Heart left ventricle (tissue), 16 donors: ENCODE measurements around the gene WNT9A. TPM values are rescaled to one million over a fixed set of nuclear protein-coding genes. Genes with fewer than 3 reads are reported as not detected.

Experiments used
- ATAC-seq, 4 donors: fragments of 200-7000 bp; cut with Tn5 transposase; one replicate each; pipeline ENCODE4 v1.9.1; 2020 to 2022; ENCODE audit warnings: moderate library complexity in 4 of 4, mild to moderate bottlenecking in 3 of 4, moderate number of reproducible peaks in 1 of 4
- DNase-seq, 5 donors: peaks; one replicate each; pipeline ENCODE4 v3.0.0-alpha.2; 2020
- H3K27ac ChIP-seq, 12 donors: fragments of 200-600 bp; sonication (generic) in 4 of 12; one replicate each; pipeline versions ENCODE4 v1.5.0 to v1.8.0; 2016 to 2022; ENCODE audit warnings: mild to moderate bottlenecking in 2 of 12
- H3K27me3 ChIP-seq, 9 donors: fragments of 200-600 bp; sonication (generic) in 2 of 9; one replicate each; pipeline versions ENCODE4 v1.5.1 to v1.8.0; 2016 to 2022; ENCODE audit warnings: mild to moderate bottlenecking in 3 of 9
- H3K36me3 ChIP-seq, 9 donors: fragments of 200-600 bp; sonication (generic) in 2 of 9; one replicate each; pipeline versions ENCODE4 v1.5.0 to v1.8.0; 2018 to 2022; ENCODE audit warnings: mild to moderate bottlenecking in 2 of 9
- H3K4me1 ChIP-seq, 12 donors: fragments of 200-600 bp; sonication (generic) in 4 of 12; one replicate each; pipeline versions ENCODE4 v1.5.0 to v1.8.0; 2016 to 2022; ENCODE audit warnings: mild to moderate bottlenecking in 3 of 12
- H3K4me3 ChIP-seq, 12 donors: fragments of 200-600 bp; sonication (generic) in 4 of 12; one replicate each; pipeline versions ENCODE4 v1.5.0 to v1.8.0; 2017 to 2022; ENCODE audit warnings: mild to moderate bottlenecking in 9 of 12, moderate library complexity in 4 of 12
- H3K9me3 ChIP-seq, 12 donors: fragments of 200-600 bp; sonication (generic) in 4 of 12; one replicate each; pipeline versions ENCODE4 v1.5.0 to v1.8.0; 2016 to 2022; ENCODE audit warnings: mild to moderate bottlenecking in 1 of 12
- POLR2A ChIP-seq, 2 donors: fragments of 450-650 bp; IDR thresholded peaks; one replicate each; pipeline ENCODE4 v1.6.1; 2017; ENCODE audit warnings: antibody characterized with exemption in 2 of 2, mild to moderate bottlenecking in 2 of 2, moderate library complexity in 2 of 2
- WGBS, 4 donors: extraction: QIAGEN DNeasy Blood & Tissue Kit in 2 of 4; methylation state at CpG; one replicate each; pipeline versions ENCODE4 v1.1.5 to v1.1.7; 2013 to 2018; 5-methylcytosine and 5-hydroxymethylcytosine counted together
- intact Hi-C, 10 donors: fragments of 100-400 bp; cut with DNase I; formaldehyde crosslinking; loops; one replicate each; pipeline versions ENCODE4 v1.11.1 to v1.14.2; 2022
- polyA plus RNA-seq, 2 donors: library from polyadenylated mRNA; stranded (reverse); fragments of 200-250 nt; gene quantifications; one replicate each; pipeline ENCODE4 v1.2.3, GENCODE V29; 2013
- total RNA-seq, 9 donors: library from RNA; depleted of rRNA in 2 of 9; stranded (reverse); fragments of >200 nt in 2 of 9; fragmentation: NEBNext Ultra II Directional in 3 of 9; extraction: Animal tissue kit (Norgen Biotek cat#: 25700) in 3 of 9; gene quantifications; one replicate each; pipeline versions ENCODE4 v1.1.0 to v1.2.4, GENCODE V29; 2016 to 2023
- TF ChIP-seq, protein P1 (sequence below), 12 donors: fragments of 200-600 bp; sonication (generic) in 4 of 12; IDR thresholded peaks; one replicate each; pipeline versions ENCODE4 v1.5.0 to v1.8.0; 2018 to 2022; ENCODE audit warnings: antibody characterized with exemption in 12 of 12, mild to moderate bottlenecking in 5 of 12
- donor health status: ischemic (EF 13 %, LVEDD 7.1; RV severe dilation, severe dysfunction).
- donor health status: healthy with polysubstance abuse.
- donor health status: DM: no; HTN: yes; CAD: no.
- donor health status: DM: no; HTN: no; CAD: no.
- donor health status: ischemic (EF 25% LVEDD 6.9; RV normal size, moderate dysfunction).
- donor health status: ischemic (EF 25% LVEDD 5.7; RV mildly dilated, moderate dysfunction).
- donor health status: healthy.
- donor health status: DM: yes; HTN: yes; CAD: no.
- donor health status: ischemic (EF 35%, LVEDD 5.7; RV mildly dilated, moderate dysfunction).
- donor health status: nonischemic (EF 11% LVEDD 7.7; RV severe dilation, severe dysfunction).
- donor health status: DM: yes; HTN: yes; CAD: no.
- donor health status: PGD.
- donor health status: ischemic (EF 29% LVEDD 5.4; RV normal size, mild dysfunction).
- donor health status: nonischemic (EF 23%, LVEDD 6.1; RV moderate dilation, normal function).

WNT9A gene
- total and polyA plus RNA-seq, 11 donors, result 0.54 to 29.8 (median 2.3) TPM

DNA sequence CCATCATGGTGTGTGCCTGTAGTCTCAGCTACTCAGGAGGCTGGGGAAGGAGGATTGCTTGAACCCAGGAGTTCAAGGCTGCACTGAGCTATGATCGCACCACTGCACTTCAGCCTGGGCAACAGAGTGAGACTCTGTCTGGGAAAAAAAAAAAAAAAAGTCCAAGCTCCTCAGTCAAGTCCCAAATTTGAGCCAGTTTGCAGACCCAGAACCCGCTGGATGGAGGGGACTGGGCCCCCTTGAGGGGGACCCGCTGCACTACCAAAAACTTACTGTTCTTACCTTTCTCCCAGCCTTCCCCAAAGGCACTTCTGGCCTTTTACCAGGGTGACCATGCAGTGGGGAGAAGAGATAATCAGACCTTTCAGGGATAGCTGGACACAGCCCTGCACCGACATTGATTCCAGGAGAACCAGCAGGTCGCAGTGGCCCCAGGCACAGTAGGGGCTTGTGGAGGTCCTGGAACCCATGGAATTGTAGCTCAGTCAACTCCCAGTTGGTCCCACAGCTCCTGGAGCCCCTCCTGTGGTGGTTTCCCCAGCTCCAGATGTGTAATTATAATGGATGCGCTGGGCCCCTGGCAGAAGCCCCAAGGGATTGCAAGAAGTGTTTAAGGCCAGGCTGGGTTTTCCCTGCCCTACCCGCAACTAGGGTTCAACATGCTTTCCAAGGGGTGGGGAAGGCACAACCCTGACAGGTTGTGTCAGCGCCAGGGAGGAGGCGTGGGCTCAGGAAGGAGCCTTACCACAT, 4.1 kb upstream of the WNT9A start:
- H3K27ac ChIP-seq, result no peak overlapping the region
- peaks cover 0 to 19% (median 11%) of the 10 kb centered on the region in 12 donors for H3K4me1 ChIP-seq
- peaks cover 0 to 20% (median 0%) of the 10 kb centered on the region in 9 donors for H3K27me3 ChIP-seq
- WGBS, 4 donors, result 80 to 95% (median 88%) methylated on average over 8 to 9 of the region's 9 CpGs
- no peak for TF ChIP-seq POLR2A (IDR thresholded peaks at IDR 0.05)
- TF ChIP-seq, protein P1, sequence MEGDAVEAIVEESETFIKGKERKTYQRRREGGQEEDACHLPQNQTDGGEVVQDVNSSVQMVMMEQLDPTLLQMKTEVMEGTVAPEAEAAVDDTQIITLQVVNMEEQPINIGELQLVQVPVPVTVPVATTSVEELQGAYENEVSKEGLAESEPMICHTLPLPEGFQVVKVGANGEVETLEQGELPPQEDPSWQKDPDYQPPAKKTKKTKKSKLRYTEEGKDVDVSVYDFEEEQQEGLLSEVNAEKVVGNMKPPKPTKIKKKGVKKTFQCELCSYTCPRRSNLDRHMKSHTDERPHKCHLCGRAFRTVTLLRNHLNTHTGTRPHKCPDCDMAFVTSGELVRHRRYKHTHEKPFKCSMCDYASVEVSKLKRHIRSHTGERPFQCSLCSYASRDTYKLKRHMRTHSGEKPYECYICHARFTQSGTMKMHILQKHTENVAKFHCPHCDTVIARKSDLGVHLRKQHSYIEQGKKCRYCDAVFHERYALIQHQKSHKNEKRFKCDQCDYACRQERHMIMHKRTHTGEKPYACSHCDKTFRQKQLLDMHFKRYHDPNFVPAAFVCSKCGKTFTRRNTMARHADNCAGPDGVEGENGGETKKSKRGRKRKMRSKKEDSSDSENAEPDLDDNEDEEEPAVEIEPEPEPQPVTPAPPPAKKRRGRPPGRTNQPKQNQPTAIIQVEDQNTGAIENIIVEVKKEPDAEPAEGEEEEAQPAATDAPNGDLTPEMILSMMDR (IDR thresholded peaks at IDR 0.05), result no peak
- no peaks in the 10 kb centered on the region for H3K36me3 ChIP-seq
- no peak overlapping the region for H3K4me3 ChIP-seq
- ATAC-seq (no peak), DNase-seq (no peak)
- peaks cover 0 to 17% (median 0%) of the 10 kb centered on the region in 12 donors for H3K9me3 ChIP-seq
- intact Hi-C loops, result loop anchor here in 3 of 10 donors (5.0 kb wide), 1 partner anchor 469 kb away; no protein-coding TSS in a partner anchor

DNA sequence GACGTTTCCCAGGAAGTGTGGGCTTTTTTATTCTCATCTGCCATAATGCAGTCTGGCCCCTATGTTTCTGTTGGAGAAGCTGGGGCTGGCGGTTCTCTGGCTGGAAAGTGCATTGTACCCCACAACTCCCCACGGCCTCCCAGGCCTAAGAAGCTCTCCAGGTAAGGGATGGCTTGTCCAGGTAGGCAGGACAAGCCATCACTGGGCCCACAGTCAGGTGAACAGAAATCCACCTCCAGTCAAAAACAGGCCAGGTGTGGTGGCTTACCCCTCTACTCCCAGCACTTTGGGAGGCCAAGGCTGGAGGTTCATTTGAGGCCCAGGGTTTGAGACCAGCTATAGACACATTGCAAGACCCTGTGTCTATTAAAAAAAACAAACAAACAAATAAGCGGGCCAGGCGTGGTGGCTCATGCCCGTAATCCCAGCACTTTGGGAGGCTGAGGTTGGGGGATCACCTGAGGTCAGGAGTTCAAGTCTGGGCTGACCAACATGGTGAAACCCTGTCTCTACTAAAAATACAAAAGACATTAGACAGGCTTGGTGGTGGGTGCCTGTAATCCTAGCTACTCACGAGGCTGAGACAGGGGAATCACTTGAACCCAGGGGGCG, 3.1 kb upstream of the WNT9A start:
- Histone ChIP-seq H3K27me3 (peaks cover 0 to 29% (median 0%) of the 10 kb centered on the region in 9 donors), H3K4me3 (no peak overlapping the region), H3K36me3 (no peaks in the 10 kb centered on the region), H3K27ac (no peak overlapping the region), H3K4me1 (peaks cover 0 to 29% (median 19%) of the 10 kb centered on the region in 12 donors), H3K9me3 (peaks cover 0 to 9% (median 0%) of the 10 kb centered on the region in 12 donors)
- 86 to 91% (median 89%) methylated on average over 8 of the region's 8 CpGs for WGBS, 4 donors
- TF ChIP-seq, protein P1 (IDR thresholded peaks at IDR 0.05), result no peak
- TF ChIP-seq POLR2A (IDR thresholded peaks at IDR 0.05), result no peak
- ATAC-seq (no peak), DNase-seq (no peak)
- intact Hi-C loops, result loop anchor here in 3 of 10 donors (5.0 kb wide), 1 partner anchor 469 kb away; no protein-coding TSS in a partner anchor

DNA sequence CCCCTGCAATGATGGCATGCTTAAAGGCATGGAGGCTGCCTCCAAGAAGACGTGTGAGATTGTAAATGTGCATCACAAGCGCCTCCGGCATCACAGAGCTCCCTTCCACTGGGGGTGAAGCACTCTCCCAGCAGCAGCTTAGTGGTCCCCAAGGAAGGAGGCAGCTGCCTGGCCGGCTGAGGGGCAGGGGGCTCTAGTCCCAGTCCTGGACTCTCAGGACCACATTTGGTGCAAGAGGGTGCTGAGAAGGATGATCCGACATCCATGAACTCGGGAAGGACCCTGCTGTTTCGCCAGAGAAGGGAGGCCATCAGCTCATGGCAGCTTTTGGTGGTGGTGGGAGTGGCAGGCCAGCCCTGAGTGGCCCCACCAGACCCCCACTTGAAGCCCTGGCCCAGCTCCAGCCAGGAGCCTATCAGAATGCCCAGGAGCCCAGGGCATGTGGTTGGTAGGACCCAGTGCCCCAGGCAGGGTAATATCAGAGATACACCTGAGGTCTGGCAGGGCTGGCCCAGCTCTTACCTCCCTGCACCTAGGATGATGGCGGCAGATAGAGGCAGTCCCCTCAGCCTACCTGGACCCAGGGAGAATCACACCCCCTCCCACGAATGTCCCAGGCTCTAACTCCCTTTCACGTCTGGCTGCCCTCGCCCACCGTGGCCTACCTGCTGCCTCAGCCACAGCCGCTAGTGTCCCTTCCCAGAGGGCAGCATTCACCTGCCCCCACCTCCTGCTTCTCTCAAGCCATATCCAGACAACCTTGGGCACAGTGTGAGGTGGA, 2.4 kb upstream of the WNT9A start:
- no peak overlapping the region for H3K27ac ChIP-seq
- H3K36me3 ChIP-seq, result no peaks in the 10 kb centered on the region
- peaks cover 0 to 5% (median 0%) of the 10 kb centered on the region in 12 donors for H3K9me3 ChIP-seq
- 90 to 93% (median 92%) methylated on average over 11 to 13 of the region's 13 CpGs for WGBS, 4 donors
- TF ChIP-seq, protein P1 (IDR thresholded peaks at IDR 0.05), result no peak
- no peak for TF ChIP-seq POLR2A (IDR thresholded peaks at IDR 0.05)
- DNase-seq (no peak), ATAC-seq (no peak)
- peaks cover 0 to 36% (median 25%) of the 10 kb centered on the region in 12 donors for H3K4me1 ChIP-seq
- H3K4me3 ChIP-seq, result no peak overlapping the region
- intact Hi-C loops, result loop anchor here in 7 of 10 donors (5.0 to 10.0 kb wide), 4 partner anchors 385 to 468 kb away; partner anchors contain the start of gene ZNF678 (in 2 of the 7)
- H3K27me3 ChIP-seq, result peaks cover 0 to 29% (median 0%) of the 10 kb centered on the region in 9 donors
